SK-N-SH treated with all-trans-retinoic acid at 6 μM for 48 hours (cell line): ENCODE measurements around the gene GEMIN8.

Experiments used
- ATAC-seq: fragments of 200-7000 bp; cut with Tn5 transposase; 3 replicates; pipeline ENCODE4 v1.9.1; 2020; ENCODE audit warnings: mild to moderate bottlenecking, moderate library complexity
- ARNTL ChIP-seq: fragments of 450-650 bp; formaldehyde crosslinking; IDR thresholded peaks from 2 replicates; pipeline ENCODE4 v1.5.0; 2020; ENCODE audit warnings: low read depth, mild to moderate bottlenecking, moderate library complexity, borderline replicate concordance
- BACH2 ChIP-seq: fragments of 250-450 bp; sonication (Bioruptor Pico); IDR thresholded peaks from 2 replicates; pipeline ENCODE4 v1.9.0; 2021; ENCODE audit warnings: mild to moderate bottlenecking, borderline replicate concordance
- CSDC2 ChIP-seq: fragments of 250-450 bp; sonication (Bioruptor Pico); IDR thresholded peaks from 2 replicates; pipeline ENCODE4 v1.5.0; 2020; ENCODE audit warnings: mild to moderate bottlenecking, moderate library complexity
- ESRRG ChIP-seq: fragments of 250-450 bp; sonication (Bioruptor Pico); IDR thresholded peaks from 2 replicates; pipeline ENCODE4 v1.6.1; 2021; ENCODE audit warnings: mild to moderate bottlenecking
- GLIS3 ChIP-seq: fragments of 250-450 bp; sonication (Bioruptor Pico); IDR thresholded peaks from 2 replicates; pipeline ENCODE4 v1.5.0; 2020; ENCODE audit warnings: mild to moderate bottlenecking, moderate library complexity
- OSR1 ChIP-seq: fragments of 250-450 bp; sonication (Bioruptor Pico); IDR thresholded peaks from 2 replicates; pipeline ENCODE4 v1.8.0; 2022; ENCODE audit warnings: moderate library complexity, mild to moderate bottlenecking, inconsistent platforms
- PATZ1 ChIP-seq: fragments of 250-450 bp; sonication (Bioruptor Pico); IDR thresholded peaks from 2 replicates; pipeline ENCODE4 v1.8.0; 2020; ENCODE audit warnings: mild to moderate bottlenecking, moderate library complexity, borderline replicate concordance
- PPARA ChIP-seq: fragments of 250-450 bp; sonication (Bioruptor Pico); IDR thresholded peaks from 2 replicates; pipeline ENCODE4 v1.5.0; 2020; ENCODE audit warnings: mild to moderate bottlenecking, borderline replicate concordance
- SNAI2 ChIP-seq: fragments of 250-450 bp; sonication (Bioruptor Pico); IDR thresholded peaks from 2 replicates; pipeline ENCODE4 v1.5.0; 2020; ENCODE audit warnings: mild to moderate bottlenecking, moderate library complexity
- TCF4 ChIP-seq: fragments of 250-450 bp; sonication (Bioruptor Pico); IDR thresholded peaks from 2 replicates; pipeline ENCODE4 v1.8.0; 2021; ENCODE audit warnings: mild to moderate bottlenecking, moderate library complexity, borderline replicate concordance
- TOX ChIP-seq: fragments of 250-450 bp; sonication (Bioruptor Pico); IDR thresholded peaks from 2 replicates; pipeline ENCODE4 v1.8.0; 2021; ENCODE audit warnings: mild to moderate bottlenecking, moderate library complexity, borderline replicate concordance
- ZC3H10 ChIP-seq: fragments of 250-450 bp; sonication (Bioruptor Pico); IDR thresholded peaks from 2 replicates; pipeline ENCODE4 v1.5.1; 2021; ENCODE audit warnings: mild to moderate bottlenecking, moderate library complexity
- ZFP3 ChIP-seq: fragments of 250-450 bp; sonication (Bioruptor Pico); IDR thresholded peaks from 2 replicates; pipeline ENCODE4 v1.5.0; 2020; ENCODE audit warnings: mild to moderate bottlenecking, moderate library complexity
- ZNF565 ChIP-seq: fragments of 450-650 bp; formaldehyde crosslinking; conservative IDR thresholded peaks from 2 replicates; pipeline ENCODE4 v1.5.0; 2020; ENCODE audit warnings: low read depth, mild to moderate bottlenecking, moderate library complexity
- ZNF70 ChIP-seq: fragments of 450-650 bp; formaldehyde crosslinking; IDR thresholded peaks from 2 replicates; pipeline ENCODE4 v1.5.0; 2020; ENCODE audit warnings: mild to moderate bottlenecking, moderate library complexity
- ZNF8 ChIP-seq: fragments of 450-650 bp; formaldehyde crosslinking; IDR thresholded peaks from 2 replicates; pipeline ENCODE4 v1.5.0; 2020; ENCODE audit warnings: mild to moderate bottlenecking, moderate library complexity
- TF ChIP-seq, protein P1 (sequence below): fragments of 250-450 bp; sonication (Bioruptor Pico); IDR thresholded peaks from 2 replicates; pipeline ENCODE4 v1.5.1; 2021; ENCODE audit warnings: mild to moderate bottlenecking, moderate library complexity
- TF ChIP-seq, protein P2 (sequence below): fragments of 250-450 bp; sonication (Bioruptor Pico); IDR thresholded peaks from 2 replicates; pipeline ENCODE4 v1.5.1; 2020; ENCODE audit warnings: low read depth, mild to moderate bottlenecking, moderate library complexity

Gene GEMIN8

GRCh38 chrX:14064626-14065432, 35.1 kb upstream of the GEMIN8 start (continued):
- no peak for TF ChIP-seq PATZ1 (CRISPR knock-in tag)
- TF ChIP-seq TOX = no peak
- no peak for TF ChIP-seq ZC3H10

DNA sequence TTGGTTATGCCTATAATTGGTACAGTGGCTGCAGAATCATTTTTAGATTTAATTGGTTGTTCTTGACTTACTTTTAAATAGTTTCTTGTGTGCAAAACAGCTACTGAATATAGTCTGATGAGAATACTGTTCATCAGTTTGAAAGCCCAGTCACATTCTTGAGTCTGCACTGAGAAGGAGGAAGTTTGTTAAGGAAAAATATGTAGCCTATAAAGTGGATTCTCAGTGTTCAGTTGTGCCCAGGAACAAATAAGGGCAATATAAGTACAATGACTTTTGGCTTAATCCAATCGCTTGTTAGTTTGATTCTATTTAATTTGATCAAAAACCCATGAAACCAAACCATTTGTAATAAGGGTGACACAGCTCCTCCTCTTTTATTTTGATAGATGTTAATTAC, 32.8 kb upstream of the GEMIN8 start:
- ATAC-seq = no peak
- TF ChIP-seq ZNF70 (CRISPR knock-in tag) = no peak
- no peak for TF ChIP-seq OSR1 (CRISPR knock-in tag)
- TF ChIP-seq TCF4 (CRISPR knock-in tag) = no peak
- no peak for TF ChIP-seq BACH2 (CRISPR knock-in tag)
- no peak for TF ChIP-seq SNAI2
- TF ChIP-seq ZFP3 (CRISPR knock-in tag) = no peak
- TF ChIP-seq, protein P1, sequence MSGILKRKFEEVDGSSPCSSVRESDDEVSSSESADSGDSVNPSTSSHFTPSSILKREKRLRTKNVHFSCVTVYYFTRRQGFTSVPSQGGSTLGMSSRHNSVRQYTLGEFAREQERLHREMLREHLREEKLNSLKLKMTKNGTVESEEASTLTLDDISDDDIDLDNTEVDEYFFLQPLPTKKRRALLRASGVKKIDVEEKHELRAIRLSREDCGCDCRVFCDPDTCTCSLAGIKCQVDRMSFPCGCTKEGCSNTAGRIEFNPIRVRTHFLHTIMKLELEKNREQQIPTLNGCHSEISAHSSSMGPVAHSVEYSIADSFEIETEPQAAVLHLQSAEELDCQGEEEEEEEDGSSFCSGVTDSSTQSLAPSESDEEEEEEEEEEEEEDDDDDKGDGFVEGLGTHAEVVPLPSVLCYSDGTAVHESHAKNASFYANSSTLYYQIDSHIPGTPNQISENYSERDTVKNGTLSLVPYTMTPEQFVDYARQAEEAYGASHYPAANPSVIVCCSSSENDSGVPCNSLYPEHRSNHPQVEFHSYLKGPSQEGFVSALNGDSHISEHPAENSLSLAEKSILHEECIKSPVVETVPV (CRISPR knock-in tag) = no peak
- no peak for TF ChIP-seq GLIS3 (CRISPR knock-in tag)
- TF ChIP-seq PPARA (CRISPR knock-in tag) = no peak
- no peak for TF ChIP-seq CSDC2
- TF ChIP-seq ZNF565 (CRISPR knock-in tag) = no peak
- TF ChIP-seq ESRRG (CRISPR knock-in tag) = no peak
- TF ChIP-seq, all 23 proteins: peak for 0

GRCh38 chrX:14056206-14056605, 26.5 kb upstream of the GEMIN8 start:
- ATAC-seq = no peak
- TF ChIP-seq ARNTL (CRISPR knock-in tag) (no peak), PPARA (CRISPR knock-in tag) (no peak), ZNF70 (CRISPR knock-in tag) (no peak)

GRCh38 chrX:14051416-14051815, 21.7 kb upstream of the GEMIN8 start:
- no peak for ATAC-seq
- no peak for TF ChIP-seq BACH2 (CRISPR knock-in tag)
- no peak for TF ChIP-seq ZNF565 (CRISPR knock-in tag)
- no peak for TF ChIP-seq ZNF8
- TF ChIP-seq PPARA (CRISPR knock-in tag) = no peak
- no peak for TF ChIP-seq TOX
- TF ChIP-seq, protein P1 (CRISPR knock-in tag) = no peak
- no peak for TF ChIP-seq ZC3H10
- TF ChIP-seq, protein P2, sequence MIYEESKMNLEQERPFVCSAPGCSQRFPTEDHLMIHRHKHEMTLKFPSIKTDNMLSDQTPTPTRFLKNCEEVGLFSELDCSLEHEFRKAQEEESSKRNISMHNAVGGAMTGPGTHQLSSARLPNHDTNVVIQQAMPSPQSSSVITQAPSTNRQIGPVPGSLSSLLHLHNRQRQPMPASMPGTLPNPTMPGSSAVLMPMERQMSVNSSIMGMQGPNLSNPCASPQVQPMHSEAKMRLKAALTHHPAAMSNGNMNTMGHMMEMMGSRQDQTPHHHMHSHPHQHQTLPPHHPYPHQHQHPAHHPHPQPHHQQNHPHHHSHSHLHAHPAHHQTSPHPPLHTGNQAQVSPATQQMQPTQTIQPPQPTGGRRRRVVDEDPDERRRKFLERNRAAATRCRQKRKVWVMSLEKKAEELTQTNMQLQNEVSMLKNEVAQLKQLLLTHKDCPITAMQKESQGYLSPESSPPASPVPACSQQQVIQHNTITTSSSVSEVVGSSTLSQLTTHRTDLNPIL (CRISPR knock-in tag) = no peak
- TF ChIP-seq, all 23 proteins: peak for 0

GRCh38 chrX:14050709-14051108, 21.0 kb upstream of the GEMIN8 start:
- TF ChIP-seq, protein P1 (CRISPR knock-in tag) = no peak
- no peak for TF ChIP-seq ZNF565 (CRISPR knock-in tag)
- TF ChIP-seq PPARA (CRISPR knock-in tag) = no peak
- ATAC-seq = no peak
